Vein endothelial cell (primary cell): Measurements from ENCODE around the gene SUPT20HL2. TPM values are rescaled to one million over a fixed set of nuclear protein-coding genes. Genes with fewer than 3 reads are reported as not detected.

Experiments used
- total RNA-seq: library from RNA; depleted of rRNA; stranded (reverse); fragments of >200 nt; gene quantifications from 2 replicates; pipeline ENCODE4 v1.2.3, GENCODE V29; 2012

Gene SUPT20HL2
- not detected in 2 replicates for total RNA-seq

GRCh38 chrX:24314019-24314635 lies at the start of gene SUPT20HL2:
Gene SUPT20HL2, minus strand, starts transcription at chrX:24314069. Its CDS starts 754 bp downstream, at chrX:24313315.

GRCh38 chrX:24360272-24360671 lies 46.4 kb upstream of the SUPT20HL2 start, which contains the start of gene SUPT20HL1:
Gene SUPT20HL1, plus strand, starts transcription at chrX:24360639. Its CDS starts 2,122 bp downstream, at chrX:24362761.

Other genes starting within 250 kb of the SUPT20HL2 start
- gene ZFX, start 164.3 kb downstream of the SUPT20HL2 start, total RNA-seq: 34.9 and 43.4 TPM in 2 replicates
- gene SUPT20HL1, start 46.6 kb upstream of the SUPT20HL2 start, total RNA-seq: not detected in 2 replicates
- 6.9 and 11.6 TPM in 2 replicates for gene PDK3, start 151.2 kb upstream of the SUPT20HL2 start, total RNA-seq